ENCODE data around the gene NTN4.

DNA sequence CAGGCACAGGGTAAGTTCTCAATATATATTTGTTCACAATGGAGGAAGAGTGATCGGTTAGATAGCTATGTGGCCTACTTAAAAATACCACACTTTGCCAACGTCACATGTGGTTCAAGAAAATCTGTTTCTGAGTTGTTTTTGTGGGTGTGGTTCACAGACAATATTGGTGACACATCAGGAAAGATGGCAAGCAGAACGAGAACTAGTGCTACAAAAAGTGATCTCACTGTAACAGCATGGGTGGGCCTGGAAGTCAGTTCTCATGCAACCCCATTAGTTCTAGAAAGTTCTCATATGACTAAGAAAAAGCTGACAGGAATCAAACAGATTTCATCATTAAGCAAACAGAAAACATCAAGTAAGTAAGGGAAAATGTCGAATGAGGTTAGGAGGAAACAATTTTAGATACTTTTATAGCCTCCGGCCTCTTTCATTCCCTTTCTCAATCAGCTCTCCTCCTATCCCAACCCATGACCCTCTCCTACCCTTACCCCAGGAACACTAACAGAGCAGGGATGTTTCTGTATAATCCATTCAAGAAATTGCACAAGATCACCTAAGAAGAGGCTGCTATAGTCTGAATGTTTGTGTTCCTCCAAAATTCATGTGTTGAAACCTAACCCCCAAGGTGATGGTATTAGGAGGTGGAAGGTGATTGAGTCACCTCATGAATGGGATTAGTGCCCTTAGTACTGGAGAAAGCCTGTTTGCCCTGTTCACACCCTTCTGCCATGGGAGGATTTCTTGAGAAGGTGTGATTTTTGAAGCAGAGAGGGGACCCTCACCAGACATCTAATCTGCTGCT lies 15.5 kb upstream of the NTN4 start:
- TF ChIP-seq, protein P1, sequence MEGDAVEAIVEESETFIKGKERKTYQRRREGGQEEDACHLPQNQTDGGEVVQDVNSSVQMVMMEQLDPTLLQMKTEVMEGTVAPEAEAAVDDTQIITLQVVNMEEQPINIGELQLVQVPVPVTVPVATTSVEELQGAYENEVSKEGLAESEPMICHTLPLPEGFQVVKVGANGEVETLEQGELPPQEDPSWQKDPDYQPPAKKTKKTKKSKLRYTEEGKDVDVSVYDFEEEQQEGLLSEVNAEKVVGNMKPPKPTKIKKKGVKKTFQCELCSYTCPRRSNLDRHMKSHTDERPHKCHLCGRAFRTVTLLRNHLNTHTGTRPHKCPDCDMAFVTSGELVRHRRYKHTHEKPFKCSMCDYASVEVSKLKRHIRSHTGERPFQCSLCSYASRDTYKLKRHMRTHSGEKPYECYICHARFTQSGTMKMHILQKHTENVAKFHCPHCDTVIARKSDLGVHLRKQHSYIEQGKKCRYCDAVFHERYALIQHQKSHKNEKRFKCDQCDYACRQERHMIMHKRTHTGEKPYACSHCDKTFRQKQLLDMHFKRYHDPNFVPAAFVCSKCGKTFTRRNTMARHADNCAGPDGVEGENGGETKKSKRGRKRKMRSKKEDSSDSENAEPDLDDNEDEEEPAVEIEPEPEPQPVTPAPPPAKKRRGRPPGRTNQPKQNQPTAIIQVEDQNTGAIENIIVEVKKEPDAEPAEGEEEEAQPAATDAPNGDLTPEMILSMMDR (IDR thresholded peaks at IDR 0.05): no peak
- TF ChIP-seq POLR2A (IDR thresholded peaks at IDR 0.05) (no peak), POLR2AphosphoS5 (IDR thresholded peaks at IDR 0.05) (no peak)
